Activated B cell treated with CpG ODN at 0.5 μM for 24 hours (primary cell): ENCODE measurements around the gene FRZB. TPM values are rescaled to one million over a fixed set of nuclear protein-coding genes. Genes with fewer than 3 reads are reported as not detected.

Source experiments
- ATAC-seq: fragments of 200-7000 bp; cut with Tn5 transposase; one replicate; pipeline ENCODE4 v1.10.0; 2021; ENCODE audit warnings: low read depth, mild to moderate bottlenecking, moderate library complexity
- CTCF ChIA-PET: fragments of 350-600 bp; sonication (Branson Sonifier 250); formaldehyde crosslinking; loops from one replicate; lab custom pipeline; 2021; ENCODE audit warnings: antibody characterized with exemption; lab: Charles Lee
- POLR2A ChIA-PET: fragments of 350-600 bp; sonication (Branson Sonifier 250); formaldehyde crosslinking; loops from one replicate; lab custom pipeline; 2021; ENCODE audit warnings: antibody characterized with exemption; lab: Charles Lee
- DNase-seq: peaks from one replicate; pipeline ENCODE4 v3.0.0; 2022
- H3K27ac Mint-ChIP-seq: one replicate; pipeline ENCODE4 v1.8.0; 2020; ENCODE audit warnings: mixed read lengths
- H3K27me3 Mint-ChIP-seq: one replicate; pipeline ENCODE4 v1.8.0; 2021; ENCODE audit warnings: mixed read lengths
- H3K36me3 Mint-ChIP-seq: one replicate; pipeline ENCODE4 v1.8.0; 2021; ENCODE audit warnings: low read depth, mixed read lengths
- H3K4me1 Mint-ChIP-seq: one replicate; pipeline ENCODE4 v1.8.0; 2021; ENCODE audit warnings: mixed read lengths
- H3K4me3 Mint-ChIP-seq: one replicate; pipeline ENCODE4 v1.8.0; 2020; ENCODE audit warnings: mild to moderate bottlenecking, mixed read lengths
- H3K9me3 Mint-ChIP-seq: one replicate; pipeline ENCODE4 v1.8.0; 2020; ENCODE audit warnings: mixed read lengths
- intact Hi-C: fragments of 100-400 bp; cut with micrococcal nuclease; formaldehyde crosslinking; loops from one replicate; pipeline ENCODE4 v1.15.1; 2024
- total RNA-seq: library from RNA; stranded (reverse); gene quantifications from 2 replicates; pipeline ENCODE4 v1.2.3, GENCODE V29; 2022
- TF ChIP-seq, protein P1 (sequence below): fragments of 200-600 bp; IDR thresholded peaks from one replicate; pipeline ENCODE4 v1.8.0; 2022; ENCODE audit warnings: antibody characterized with exemption, mild to moderate bottlenecking

FRZB gene
- total RNA-seq, 1 donor from 2014 or later: not detected

DNA sequence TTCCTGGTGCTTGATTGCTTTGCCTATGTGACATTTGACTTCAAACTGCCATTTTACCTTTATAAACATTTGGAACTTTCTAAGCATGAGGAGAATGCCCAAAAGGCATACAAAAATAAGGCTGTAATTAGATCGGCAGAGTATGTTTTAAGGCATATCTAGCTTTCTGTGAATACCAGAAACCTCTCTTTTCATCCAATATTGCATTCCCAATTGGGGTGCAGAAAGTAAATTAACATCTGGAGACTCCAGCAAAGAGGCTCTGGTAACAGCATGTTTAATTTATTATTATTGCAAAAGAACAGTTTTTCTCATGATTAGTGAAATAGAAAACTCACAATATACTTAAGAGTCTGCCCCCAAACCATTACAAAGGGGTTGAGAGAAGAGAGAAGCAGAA is 32.1 kb downstream of the FRZB start:
- no peak overlapping the region for H3K27ac Mint-ChIP-seq
- no peak overlapping the region for H3K4me3 Mint-ChIP-seq
- CTCF ChIA-PET: no interaction called here
- H3K36me3 Mint-ChIP-seq: no peaks in the 10 kb centered on the region
- TF ChIP-seq, protein P1, sequence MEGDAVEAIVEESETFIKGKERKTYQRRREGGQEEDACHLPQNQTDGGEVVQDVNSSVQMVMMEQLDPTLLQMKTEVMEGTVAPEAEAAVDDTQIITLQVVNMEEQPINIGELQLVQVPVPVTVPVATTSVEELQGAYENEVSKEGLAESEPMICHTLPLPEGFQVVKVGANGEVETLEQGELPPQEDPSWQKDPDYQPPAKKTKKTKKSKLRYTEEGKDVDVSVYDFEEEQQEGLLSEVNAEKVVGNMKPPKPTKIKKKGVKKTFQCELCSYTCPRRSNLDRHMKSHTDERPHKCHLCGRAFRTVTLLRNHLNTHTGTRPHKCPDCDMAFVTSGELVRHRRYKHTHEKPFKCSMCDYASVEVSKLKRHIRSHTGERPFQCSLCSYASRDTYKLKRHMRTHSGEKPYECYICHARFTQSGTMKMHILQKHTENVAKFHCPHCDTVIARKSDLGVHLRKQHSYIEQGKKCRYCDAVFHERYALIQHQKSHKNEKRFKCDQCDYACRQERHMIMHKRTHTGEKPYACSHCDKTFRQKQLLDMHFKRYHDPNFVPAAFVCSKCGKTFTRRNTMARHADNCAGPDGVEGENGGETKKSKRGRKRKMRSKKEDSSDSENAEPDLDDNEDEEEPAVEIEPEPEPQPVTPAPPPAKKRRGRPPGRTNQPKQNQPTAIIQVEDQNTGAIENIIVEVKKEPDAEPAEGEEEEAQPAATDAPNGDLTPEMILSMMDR: no peak
- DNase-seq: no peak
- POLR2A ChIA-PET: no interaction called here
- H3K4me1 Mint-ChIP-seq: no peaks in the 10 kb centered on the region
- no peak for ATAC-seq
- intact Hi-C loops: no loop called here
- peaks cover 23% of the 10 kb centered on the region for H3K27me3 Mint-ChIP-seq
- H3K9me3 Mint-ChIP-seq: no peaks in the 10 kb centered on the region

GRCh38 chr2:182833084-182833854 is 33.2 kb downstream of the FRZB start:
- peaks cover 19% of the 10 kb centered on the region for H3K27me3 Mint-ChIP-seq
- no peak for ATAC-seq
- no peaks in the 10 kb centered on the region for H3K9me3 Mint-ChIP-seq
- TF ChIP-seq, protein P1: no peak
- DNase-seq: no peak
- intact Hi-C loops: no loop called here
- no peaks in the 10 kb centered on the region for H3K36me3 Mint-ChIP-seq
- no peak overlapping the region for H3K27ac Mint-ChIP-seq
- POLR2A ChIA-PET: no interaction called here
- no peaks in the 10 kb centered on the region for H3K4me1 Mint-ChIP-seq
- CTCF ChIA-PET: no interaction called here
- no peak overlapping the region for H3K4me3 Mint-ChIP-seq

GRCh38 chr2:182831921-182832320 is 34.5 kb downstream of the FRZB start:
- H3K4me1 Mint-ChIP-seq: no peaks in the 10 kb centered on the region
- no peaks in the 10 kb centered on the region for H3K9me3 Mint-ChIP-seq
- ChIA-PET POLR2A (no interaction called here), CTCF (no interaction called here)
- H3K4me3 Mint-ChIP-seq: no peak overlapping the region
- no peaks in the 10 kb centered on the region for H3K36me3 Mint-ChIP-seq
- TF ChIP-seq, protein P1: no peak
- H3K27ac Mint-ChIP-seq: no peak overlapping the region
- intact Hi-C loops: no loop called here
- ATAC-seq (no peak), DNase-seq (no peak)
- peaks cover 17% of the 10 kb centered on the region for H3K27me3 Mint-ChIP-seq

GRCh38 chr2:182831101-182831500 is 35.3 kb downstream of the FRZB start:
- Mint-ChIP-seq H3K4me3 (no peak overlapping the region), H3K9me3 (no peaks in the 10 kb centered on the region), H3K27ac (no peak overlapping the region), H3K27me3 (peaks cover 17% of the 10 kb centered on the region), H3K4me1 (no peaks in the 10 kb centered on the region), H3K36me3 (no peaks in the 10 kb centered on the region)
- POLR2A ChIA-PET: no interaction called here
- intact Hi-C loops: no loop called here
- ATAC-seq: no peak
- TF ChIP-seq, protein P1: no peak
- no peak for DNase-seq
- CTCF ChIA-PET: no interaction called here

- intact Hi-C loops: no loop called here
- TF ChIP-seq, protein P1: no peak
- POLR2A ChIA-PET: no interaction called here
- Mint-ChIP-seq H3K4me1 (no peaks in the 10 kb centered on the region), H3K36me3 (no peaks in the 10 kb centered on the region), H3K4me3 (no peak overlapping the region), H3K27me3 (peaks cover 12% of the 10 kb centered on the region), H3K27ac (no peak overlapping the region), H3K9me3 (no peaks in the 10 kb centered on the region)
- DNase-seq: no peak
- ATAC-seq: no peak
- CTCF ChIA-PET: no interaction called here
Observed at GRCh38 chr2:182827182-182827879, 39.1 kb downstream of the FRZB start.
